ENCODE measurements around the gene MAP2K1. TPM values are rescaled to one million over a fixed set of nuclear protein-coding genes. Genes with fewer than 3 reads are reported as not detected.
A peak's percentile ranks its signal among the peaks of the same experiment; 100 is the strongest.
"Not testable (repeated sequence)": the region's sequence is repeated elsewhere in the genome, so short reads cannot be mapped to it uniquely, and the experiment has no call there.

MAP2K1 gene
- 25.8 TPM for total RNA-seq (ENCODE audit: insufficient read depth, low replicate concordance)

- peak; percentile 99 for DNase-seq (ENCODE audit: low spot score)
Measured at GRCh38 chr15:66386204-66387123, at the start of gene MAP2K1. Gene MAP2K1, plus strand, starts transcription at chr15:66386912. Its CDS starts 436 bp downstream, at chr15:66387348.

GRCh38 chr15:66348530-66348929 lies 38.2 kb upstream of the MAP2K1 start:
- not testable (repeated sequence) for DNase-seq (ENCODE audit: low spot score)

GRCh38 chr15:66356077-66356358 lies 30.7 kb upstream of the MAP2K1 start:
- DNase-seq (ENCODE audit: low spot score): no peak

- peak; percentile 96 for DNase-seq (ENCODE audit: low spot score)
Measured at GRCh38 chr15:66356359-66357236, 30.1 kb upstream of the MAP2K1 start, which contains the start of gene TIPIN. Gene TIPIN, minus strand, starts transcription at chr15:66356685. Its CDS starts 3,738 bp downstream, at chr15:66352947.

- DNase-seq (ENCODE audit: low spot score): no peak
Measured at GRCh38 chr15:66359740-66360139, 27.0 kb upstream of the MAP2K1 start.

- not testable (repeated sequence) for DNase-seq (ENCODE audit: low spot score)
Measured at GRCh38 chr15:66361745-66362460, 24.8 kb upstream of the MAP2K1 start.

GRCh38 chr15:66362776-66363175 lies 23.9 kb upstream of the MAP2K1 start:
- DNase-seq (ENCODE audit: low spot score): no peak

- DNase-seq (ENCODE audit: low spot score): peak; percentile 29
Measured at GRCh38 chr15:66364944-66365528, 21.7 kb upstream of the MAP2K1 start.

GRCh38 chr15:66369773-66370651 lies 16.7 kb upstream of the MAP2K1 start:
- DNase-seq (ENCODE audit: low spot score): peak; percentile 22

- DNase-seq (ENCODE audit: low spot score): no peak
Measured at GRCh38 chr15:66374179-66374578, 12.5 kb upstream of the MAP2K1 start.

- no peak for DNase-seq (ENCODE audit: low spot score)
Measured at GRCh38 chr15:66378814-66379430, 7.8 kb upstream of the MAP2K1 start.

GRCh38 chr15:66381376-66381775 lies 5.3 kb upstream of the MAP2K1 start:
- DNase-seq (ENCODE audit: low spot score): not testable (repeated sequence)

GRCh38 chr15:66387163-66388042 lies 691 bp downstream of the MAP2K1 start:
- peak; percentile 76 for DNase-seq (ENCODE audit: low spot score)

- DNase-seq (ENCODE audit: low spot score): no peak
Measured at GRCh38 chr15:66388043-66388363, 1.3 kb downstream of the MAP2K1 start.

- DNase-seq (ENCODE audit: low spot score): no peak
Measured at GRCh38 chr15:66388576-66388975, 1.9 kb downstream of the MAP2K1 start.

- DNase-seq (ENCODE audit: low spot score): no peak
Measured at GRCh38 chr15:66389098-66389858, 2.6 kb downstream of the MAP2K1 start.

GRCh38 chr15:66389859-66390381 lies 3.2 kb downstream of the MAP2K1 start:
- no peak for DNase-seq (ENCODE audit: low spot score)

GRCh38 chr15:66390678-66391077 lies 4.0 kb downstream of the MAP2K1 start:
- no peak for DNase-seq (ENCODE audit: low spot score)

Measured in umbilical cord (tissue), 2 donors.